Measurements from ENCODE around the gene LMNA.

Gene LMNA

GRCh38 chr1:156136970-156137483 lies 22.5 kb downstream of the LMNA start:
- in situ Hi-C loops (cut with HindIII; ENCODE audit: low sequenced_read_pairs): no loop called here

- in situ Hi-C loops (cut with HindIII; ENCODE audit: low sequenced_read_pairs): no loop called here
These were observed 24.0 kb downstream of the LMNA start for GRCh38 chr1:156138458-156138867.

- in situ Hi-C loops (cut with HindIII; ENCODE audit: low sequenced_read_pairs): no loop called here
These were observed 26.6 kb downstream of the LMNA start for GRCh38 chr1:156140879-156141707.

GRCh38 chr1:156143765-156144489 lies 29.4 kb downstream of the LMNA start:
- in situ Hi-C loops (cut with HindIII; ENCODE audit: low sequenced_read_pairs): no loop called here

GRCh38 chr1:156144742-156145141 lies 30.2 kb downstream of the LMNA start:
- in situ Hi-C loops (cut with HindIII; ENCODE audit: low sequenced_read_pairs): no loop called here

- in situ Hi-C loops (cut with HindIII; ENCODE audit: low sequenced_read_pairs): no loop called here
These were observed 31.1 kb downstream of the LMNA start for GRCh38 chr1:156145650-156146019.

GRCh38 chr1:156146020-156146768 lies 31.7 kb downstream of the LMNA start:
- in situ Hi-C loops (cut with HindIII; ENCODE audit: low sequenced_read_pairs): no loop called here

- in situ Hi-C loops (cut with HindIII; ENCODE audit: low sequenced_read_pairs): no loop called here
These were observed 32.4 kb downstream of the LMNA start for GRCh38 chr1:156146769-156147405.

GRCh38 chr1:156148216-156148615 lies 33.7 kb downstream of the LMNA start:
- in situ Hi-C loops (cut with HindIII; ENCODE audit: low sequenced_read_pairs): no loop called here

GRCh38 chr1:156149374-156150332 lies 35.1 kb downstream of the LMNA start:
- in situ Hi-C loops (cut with HindIII; ENCODE audit: low sequenced_read_pairs): no loop called here

- in situ Hi-C loops (cut with HindIII; ENCODE audit: low sequenced_read_pairs): no loop called here
These were observed 36.0 kb downstream of the LMNA start for GRCh38 chr1:156150333-156151011.

- in situ Hi-C loops (cut with HindIII; ENCODE audit: low sequenced_read_pairs): no loop called here
These were observed 36.7 kb downstream of the LMNA start for GRCh38 chr1:156151093-156151688.

- in situ Hi-C loops (cut with HindIII; ENCODE audit: low sequenced_read_pairs): no loop called here
These were observed 38.1 kb downstream of the LMNA start for GRCh38 chr1:156152628-156153027.

GRCh38 chr1:156153362-156153761 lies 38.9 kb downstream of the LMNA start, which contains the start of gene SEMA4A:
TSS of gene SEMA4A (plus strand) at chr1:156153585. CDS start at chr1:156154579, 994 bp downstream.
- in situ Hi-C loops (cut with HindIII; ENCODE audit: low sequenced_read_pairs): no loop called here

GRCh38 chr1:156154317-156154749 lies 39.8 kb downstream of the LMNA start:
- in situ Hi-C loops (cut with HindIII; ENCODE audit: low sequenced_read_pairs): no loop called here

GRCh38 chr1:156155756-156156510 lies 41.4 kb downstream of the LMNA start:
- in situ Hi-C loops (cut with HindIII; ENCODE audit: low sequenced_read_pairs): no loop called here

- in situ Hi-C loops (cut with HindIII; ENCODE audit: low sequenced_read_pairs): no loop called here
These were observed 43.0 kb downstream of the LMNA start for GRCh38 chr1:156157506-156157905.

GRCh38 chr1:156157966-156158365 lies 43.5 kb downstream of the LMNA start:
- in situ Hi-C loops (cut with HindIII; ENCODE audit: low sequenced_read_pairs): no loop called here
